ENCODE results near the gene RAB11FIP3.

GRCh38 chr16:560204-560700 lies 134.8 kb downstream of the RAB11FIP3 start, which contains the start of gene PRR35:
- TF ChIP-seq EZH2 (IDR thresholded peaks at IDR 0.05; ENCODE audit: insufficient read depth, poor library complexity, severe bottlenecking) (no peak), EZH2phosphoT487 (IDR thresholded peaks at IDR 0.05; ENCODE audit: insufficient read depth, low read depth) (no peak)

Data from GM23248 (cell line).